GM23338 (cell line): Measurements from ENCODE around the gene MBOAT7.
"Not testable (repeated sequence)": the region's sequence is repeated elsewhere in the genome, so short reads cannot be mapped to it uniquely, and the experiment has no call there.

Experiments used
- EZH2phosphoT487 ChIP-seq: fragments of 200-600 bp; sonication (generic); IDR thresholded peaks from one replicate; pipeline ENCODE4 v1.8.1; 2018; ENCODE audit warnings: antibody characterized with exemption; ENCODE audit not compliant: unreplicated experiment
- POLR2AphosphoS5 ChIP-seq: IDR thresholded peaks from 2 replicates; pipeline ENCODE4 v1.6.1; 2016; ENCODE audit warnings: antibody characterized with exemption, low read depth
- STAT1 ChIP-seq: IDR thresholded peaks from one replicate; pipeline ENCODE4 v1.6.1; 2016; ENCODE audit warnings: antibody characterized with exemption; ENCODE audit not compliant: unreplicated experiment
- TF ChIP-seq, protein P1 (sequence below), 2 experiments: fragments of 200-600 bp in 1 of 2; sonication (generic) in 1 of 2; conservative IDR thresholded peaks; 2 replicates each; pipeline versions ENCODE4 v1.5.1 to v1.6.1; 2016 to 2017; ENCODE audit warnings: antibody characterized with exemption in 2 of 2, low read depth in 2 of 2, mild to moderate bottlenecking in 2 of 2, moderate library complexity in 1 of 2
- TF ChIP-seq, protein P2 (sequence below): IDR thresholded peaks from one replicate; pipeline ENCODE4 v1.6.1; 2018; ENCODE audit warnings: antibody characterized with exemption; ENCODE audit not compliant: unreplicated experiment

DNA sequence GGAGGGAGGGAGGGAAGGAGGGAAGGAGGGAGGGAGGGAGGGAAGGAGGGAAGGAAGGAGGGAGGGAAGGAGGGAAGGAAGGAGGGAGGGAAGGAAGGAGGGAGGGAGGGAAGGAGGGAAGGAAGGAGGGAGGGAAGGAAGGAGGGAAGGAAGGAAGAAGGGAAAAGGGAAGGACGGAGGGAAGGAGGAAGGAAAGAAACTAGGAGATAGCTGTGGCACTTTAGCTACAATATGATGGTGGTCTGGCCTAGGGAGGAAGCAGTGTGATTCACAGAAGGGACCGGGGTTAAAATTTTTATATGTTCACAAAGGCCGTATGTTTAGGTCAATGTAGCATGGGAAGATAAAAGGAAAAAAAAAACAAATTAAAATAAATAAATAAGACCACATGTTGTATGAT lies 7.5 kb downstream of the MBOAT7 start:
- not testable (repeated sequence) for TF ChIP-seq POLR2AphosphoS5, STAT1, EZH2phosphoT487
- TF ChIP-seq, protein P1, sequence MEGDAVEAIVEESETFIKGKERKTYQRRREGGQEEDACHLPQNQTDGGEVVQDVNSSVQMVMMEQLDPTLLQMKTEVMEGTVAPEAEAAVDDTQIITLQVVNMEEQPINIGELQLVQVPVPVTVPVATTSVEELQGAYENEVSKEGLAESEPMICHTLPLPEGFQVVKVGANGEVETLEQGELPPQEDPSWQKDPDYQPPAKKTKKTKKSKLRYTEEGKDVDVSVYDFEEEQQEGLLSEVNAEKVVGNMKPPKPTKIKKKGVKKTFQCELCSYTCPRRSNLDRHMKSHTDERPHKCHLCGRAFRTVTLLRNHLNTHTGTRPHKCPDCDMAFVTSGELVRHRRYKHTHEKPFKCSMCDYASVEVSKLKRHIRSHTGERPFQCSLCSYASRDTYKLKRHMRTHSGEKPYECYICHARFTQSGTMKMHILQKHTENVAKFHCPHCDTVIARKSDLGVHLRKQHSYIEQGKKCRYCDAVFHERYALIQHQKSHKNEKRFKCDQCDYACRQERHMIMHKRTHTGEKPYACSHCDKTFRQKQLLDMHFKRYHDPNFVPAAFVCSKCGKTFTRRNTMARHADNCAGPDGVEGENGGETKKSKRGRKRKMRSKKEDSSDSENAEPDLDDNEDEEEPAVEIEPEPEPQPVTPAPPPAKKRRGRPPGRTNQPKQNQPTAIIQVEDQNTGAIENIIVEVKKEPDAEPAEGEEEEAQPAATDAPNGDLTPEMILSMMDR (conservative IDR thresholded peaks at IDR 0.05; ENCODE audit: low read depth in 2 of 2) = not testable (repeated sequence)
- TF ChIP-seq, protein P2, sequence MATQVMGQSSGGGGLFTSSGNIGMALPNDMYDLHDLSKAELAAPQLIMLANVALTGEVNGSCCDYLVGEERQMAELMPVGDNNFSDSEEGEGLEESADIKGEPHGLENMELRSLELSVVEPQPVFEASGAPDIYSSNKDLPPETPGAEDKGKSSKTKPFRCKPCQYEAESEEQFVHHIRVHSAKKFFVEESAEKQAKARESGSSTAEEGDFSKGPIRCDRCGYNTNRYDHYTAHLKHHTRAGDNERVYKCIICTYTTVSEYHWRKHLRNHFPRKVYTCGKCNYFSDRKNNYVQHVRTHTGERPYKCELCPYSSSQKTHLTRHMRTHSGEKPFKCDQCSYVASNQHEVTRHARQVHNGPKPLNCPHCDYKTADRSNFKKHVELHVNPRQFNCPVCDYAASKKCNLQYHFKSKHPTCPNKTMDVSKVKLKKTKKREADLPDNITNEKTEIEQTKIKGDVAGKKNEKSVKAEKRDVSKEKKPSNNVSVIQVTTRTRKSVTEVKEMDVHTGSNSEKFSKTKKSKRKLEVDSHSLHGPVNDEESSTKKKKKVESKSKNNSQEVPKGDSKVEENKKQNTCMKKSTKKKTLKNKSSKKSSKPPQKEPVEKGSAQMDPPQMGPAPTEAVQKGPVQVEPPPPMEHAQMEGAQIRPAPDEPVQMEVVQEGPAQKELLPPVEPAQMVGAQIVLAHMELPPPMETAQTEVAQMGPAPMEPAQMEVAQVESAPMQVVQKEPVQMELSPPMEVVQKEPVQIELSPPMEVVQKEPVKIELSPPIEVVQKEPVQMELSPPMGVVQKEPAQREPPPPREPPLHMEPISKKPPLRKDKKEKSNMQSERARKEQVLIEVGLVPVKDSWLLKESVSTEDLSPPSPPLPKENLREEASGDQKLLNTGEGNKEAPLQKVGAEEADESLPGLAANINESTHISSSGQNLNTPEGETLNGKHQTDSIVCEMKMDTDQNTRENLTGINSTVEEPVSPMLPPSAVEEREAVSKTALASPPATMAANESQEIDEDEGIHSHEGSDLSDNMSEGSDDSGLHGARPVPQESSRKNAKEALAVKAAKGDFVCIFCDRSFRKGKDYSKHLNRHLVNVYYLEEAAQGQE = not testable (repeated sequence)
